Stimulated activated CD8-positive, alpha-beta memory T cell treated with anti-CD3 and anti-CD28 coated beads, Interleukin-4, amount 100 ng/mL, for 4 hours (primary cell): ENCODE data around the gene PLXNA3.

Experiments
- DNase-seq, 2 donors: peaks; one replicate each; pipeline ENCODE4 v3.0.0-alpha.2; 2020; ENCODE audit warnings: low read depth in 2 of 2, low spot score in 1 of 2

PLXNA3 gene

GRCh38 chrX:154458954-154459778, 1.1 kb downstream of the PLXNA3 start:
- DNase-seq: no peak

- no peak for DNase-seq
Observed at GRCh38 chrX:154459832-154460231, 1.8 kb downstream of the PLXNA3 start.

- no peak for DNase-seq
Observed at GRCh38 chrX:154460326-154460725, 2.2 kb downstream of the PLXNA3 start.

GRCh38 chrX:154462396-154462795, 4.3 kb downstream of the PLXNA3 start:
- DNase-seq: no peak

- no peak for DNase-seq
Observed at GRCh38 chrX:154463611-154464220, 5.6 kb downstream of the PLXNA3 start.

- no peak for DNase-seq
Observed at GRCh38 chrX:154464806-154465365, 6.8 kb downstream of the PLXNA3 start.

GRCh38 chrX:154465601-154466000, 7.5 kb downstream of the PLXNA3 start:
- DNase-seq: no peak

- no peak for DNase-seq
Observed at GRCh38 chrX:154466036-154466435, 8.0 kb downstream of the PLXNA3 start.

- DNase-seq: no peak
Observed at GRCh38 chrX:154466907-154467306, 8.8 kb downstream of the PLXNA3 start.

- DNase-seq: no peak
Observed at GRCh38 chrX:154467556-154467955, 9.5 kb downstream of the PLXNA3 start.

GRCh38 chrX:154468217-154468616, 10.1 kb downstream of the PLXNA3 start:
- DNase-seq: no peak

- DNase-seq: no peak
Observed at GRCh38 chrX:154469114-154469513, 11.0 kb downstream of the PLXNA3 start.

- DNase-seq: no peak
Observed at GRCh38 chrX:154469880-154470279, 11.8 kb downstream of the PLXNA3 start.

- DNase-seq: no peak
Observed at GRCh38 chrX:154470434-154470833, 12.4 kb downstream of the PLXNA3 start.

- DNase-seq: no peak
Observed at GRCh38 chrX:154470914-154471568, 13.0 kb downstream of the PLXNA3 start.

GRCh38 chrX:154471839-154472684, 14.0 kb downstream of the PLXNA3 start:
- no peak for DNase-seq

- no peak for DNase-seq
Observed at GRCh38 chrX:154472685-154473632, 14.9 kb downstream of the PLXNA3 start.

GRCh38 chrX:154473683-154474082, 15.6 kb downstream of the PLXNA3 start:
- DNase-seq: no peak

- no peak for DNase-seq
Observed at GRCh38 chrX:154476821-154477220, 18.7 kb downstream of the PLXNA3 start.
